ENCODE results near the gene ARHGEF3.

ARHGEF3 gene

DNA sequence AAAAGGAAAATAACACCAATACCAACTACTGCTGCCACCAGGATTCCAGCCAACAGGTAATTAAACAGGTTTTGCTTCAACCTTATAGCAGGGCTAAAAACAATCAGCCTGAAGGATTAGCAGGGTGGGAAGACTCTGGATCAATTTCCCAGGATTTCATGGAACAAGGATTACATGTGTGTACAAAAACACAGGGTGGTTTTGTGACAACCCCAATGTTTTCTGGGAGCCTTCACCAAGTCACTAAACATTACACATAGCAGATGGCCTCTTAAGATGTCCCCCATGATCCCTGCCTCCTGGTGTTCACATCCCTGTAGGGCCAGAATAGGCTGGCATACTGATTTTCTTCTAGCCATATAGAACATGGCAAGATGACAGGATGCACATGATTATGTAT lies 42.8 kb upstream of the ARHGEF3 start:
- no peaks in the 10 kb centered on the region for H3K79me2 ChIP-seq (ENCODE audit: control insufficient read depth, low read length)
- H3K27me3 ChIP-seq (ENCODE audit: control insufficient read depth, low read length) = no peaks in the 10 kb centered on the region
- no peaks in the 10 kb centered on the region for H3K36me3 ChIP-seq (ENCODE audit: control insufficient read depth, low read length)
- peaks cover 19% of the 10 kb centered on the region for H3K4me1 ChIP-seq (ENCODE audit: control insufficient read depth, low read length)
- no peaks in the 10 kb centered on the region for H3F3A ChIP-seq (ENCODE audit: control insufficient read depth, insufficient read depth)
- TF ChIP-seq EZH2phosphoT487 (IDR thresholded peaks at IDR 0.05; ENCODE audit: borderline replicate concordance, low read length) = no peak
- TF ChIP-seq, protein P1, sequence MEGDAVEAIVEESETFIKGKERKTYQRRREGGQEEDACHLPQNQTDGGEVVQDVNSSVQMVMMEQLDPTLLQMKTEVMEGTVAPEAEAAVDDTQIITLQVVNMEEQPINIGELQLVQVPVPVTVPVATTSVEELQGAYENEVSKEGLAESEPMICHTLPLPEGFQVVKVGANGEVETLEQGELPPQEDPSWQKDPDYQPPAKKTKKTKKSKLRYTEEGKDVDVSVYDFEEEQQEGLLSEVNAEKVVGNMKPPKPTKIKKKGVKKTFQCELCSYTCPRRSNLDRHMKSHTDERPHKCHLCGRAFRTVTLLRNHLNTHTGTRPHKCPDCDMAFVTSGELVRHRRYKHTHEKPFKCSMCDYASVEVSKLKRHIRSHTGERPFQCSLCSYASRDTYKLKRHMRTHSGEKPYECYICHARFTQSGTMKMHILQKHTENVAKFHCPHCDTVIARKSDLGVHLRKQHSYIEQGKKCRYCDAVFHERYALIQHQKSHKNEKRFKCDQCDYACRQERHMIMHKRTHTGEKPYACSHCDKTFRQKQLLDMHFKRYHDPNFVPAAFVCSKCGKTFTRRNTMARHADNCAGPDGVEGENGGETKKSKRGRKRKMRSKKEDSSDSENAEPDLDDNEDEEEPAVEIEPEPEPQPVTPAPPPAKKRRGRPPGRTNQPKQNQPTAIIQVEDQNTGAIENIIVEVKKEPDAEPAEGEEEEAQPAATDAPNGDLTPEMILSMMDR (IDR thresholded peaks at IDR 0.05; ENCODE audit: low read depth, low read length, poor library complexity, severe bottlenecking) = no peak
- no peaks in the 10 kb centered on the region for H3K9me2 ChIP-seq (replicated peaks; ENCODE audit: control insufficient read depth, low read length)
- no peaks in the 10 kb centered on the region for H4K20me1 ChIP-seq (ENCODE audit: control insufficient read depth, insufficient read depth, low read depth, low read length)
- H3K4me3 ChIP-seq (ENCODE audit: low read length) = no peak overlapping the region
- H3K27ac ChIP-seq (ENCODE audit: low read depth, low read length) = no peak overlapping the region
- no peaks in the 10 kb centered on the region for H3K9me3 ChIP-seq (ENCODE audit: control insufficient read depth, insufficient read depth, low read length)
- H3K4me2 ChIP-seq (ENCODE audit: low read length) = no peak overlapping the region

GRCh38 chr3:56839784-56840715 lies 38.3 kb upstream of the ARHGEF3 start:
- H3K36me3 ChIP-seq (ENCODE audit: control insufficient read depth, low read length) = no peaks in the 10 kb centered on the region
- 0 out of 2 replicates have a peak, but pooled peaks cover 2% of the 10 kb centered on the region for H4K20me1 ChIP-seq (ENCODE audit: control insufficient read depth, insufficient read depth, low read depth, low read length)
- no peaks in the 10 kb centered on the region for H3K27me3 ChIP-seq (ENCODE audit: control insufficient read depth, low read length)
- no peak overlapping the region for H3K4me2 ChIP-seq (ENCODE audit: low read length)
- H3K79me2 ChIP-seq (ENCODE audit: control insufficient read depth, low read length) = no peaks in the 10 kb centered on the region
- peaks cover 7% of the 10 kb centered on the region for H3K4me1 ChIP-seq (ENCODE audit: control insufficient read depth, low read length)
- H3K9me2 ChIP-seq (replicated peaks; ENCODE audit: control insufficient read depth, low read length) = no peaks in the 10 kb centered on the region
- H3K27ac ChIP-seq (ENCODE audit: low read depth, low read length) = no peak overlapping the region
- TF ChIP-seq, protein P1 (IDR thresholded peaks at IDR 0.05; ENCODE audit: low read depth, low read length, poor library complexity, severe bottlenecking) = no peak
- TF ChIP-seq EZH2phosphoT487 (IDR thresholded peaks at IDR 0.05; ENCODE audit: borderline replicate concordance, low read length) = no peak
- no peaks in the 10 kb centered on the region for H3F3A ChIP-seq (ENCODE audit: control insufficient read depth, insufficient read depth)
- H3K9me3 ChIP-seq (ENCODE audit: control insufficient read depth, insufficient read depth, low read length) = no peaks in the 10 kb centered on the region
- no peak overlapping the region for H3K4me3 ChIP-seq (ENCODE audit: low read length)

- TF ChIP-seq, protein P1 (IDR thresholded peaks at IDR 0.05; ENCODE audit: low read depth, low read length, poor library complexity, severe bottlenecking) = no peak
- TF ChIP-seq EZH2phosphoT487 (IDR thresholded peaks at IDR 0.05; ENCODE audit: borderline replicate concordance, low read length) = no peak
- H3K4me2 ChIP-seq (ENCODE audit: low read length) = no peak overlapping the region
- H3K4me3 ChIP-seq (ENCODE audit: low read length) = no peak overlapping the region
Observed at GRCh38 chr3:56838448-56838847, 36.7 kb upstream of the ARHGEF3 start.

More at GRCh38 chr3:56838448-56838847, 36.7 kb upstream of the ARHGEF3 start:
- H3K9me2 ChIP-seq (replicated peaks; ENCODE audit: control insufficient read depth, low read length) = no peaks in the 10 kb centered on the region
- peaks cover 7% of the 10 kb centered on the region for H3K4me1 ChIP-seq (ENCODE audit: control insufficient read depth, low read length)
- no peaks in the 10 kb centered on the region for H3K27me3 ChIP-seq (ENCODE audit: control insufficient read depth, low read length)
- no peaks in the 10 kb centered on the region for H3K79me2 ChIP-seq (ENCODE audit: control insufficient read depth, low read length)
- H3F3A ChIP-seq (ENCODE audit: control insufficient read depth, insufficient read depth) = no peaks in the 10 kb centered on the region
- H3K9me3 ChIP-seq (ENCODE audit: control insufficient read depth, insufficient read depth, low read length) = no peaks in the 10 kb centered on the region
- no peaks in the 10 kb centered on the region for H3K36me3 ChIP-seq (ENCODE audit: control insufficient read depth, low read length)
- H3K27ac ChIP-seq (ENCODE audit: low read depth, low read length) = no peak overlapping the region
- 0 out of 2 replicates have a peak, but pooled peaks cover 2% of the 10 kb centered on the region for H4K20me1 ChIP-seq (ENCODE audit: control insufficient read depth, insufficient read depth, low read depth, low read length)
